Trophoblast cell (in vitro differentiated cells and primary cell): ENCODE data around the gene ZNF576.

Experiments
- DNase-seq, 2 donors: peaks; one replicate each; pipeline ENCODE4 v3.0.0-alpha.2; 2016
- H2AFZ ChIP-seq: 2 replicates; pipeline ENCODE4 v1.6.1; 2013; ENCODE audit warnings: low read length, moderate library complexity, mild to moderate bottlenecking; ENCODE audit not compliant: insufficient read depth, poor library complexity
- H2AK5ac ChIP-seq: 2 replicates; pipeline ENCODE4 v1.6.1; 2013; ENCODE audit warnings: mild to moderate bottlenecking, low read length
- H2BK120ac ChIP-seq: 2 replicates; pipeline ENCODE4 v1.6.1; 2013; ENCODE audit warnings: low read length, mild to moderate bottlenecking, moderate library complexity; ENCODE audit not compliant: insufficient read depth, poor library complexity
- H2BK12ac ChIP-seq: 2 replicates; pipeline ENCODE4 v1.6.1; 2013; ENCODE audit warnings: mild to moderate bottlenecking, low read length, moderate library complexity
- H2BK5ac ChIP-seq: 2 replicates; pipeline ENCODE4 v1.6.1; 2013; ENCODE audit warnings: low read length, low read depth, moderate library complexity, mild to moderate bottlenecking; ENCODE audit not compliant: poor library complexity
- H3K14ac ChIP-seq: 2 replicates; pipeline ENCODE4 v1.6.1; 2013; ENCODE audit warnings: mild to moderate bottlenecking, low read length
- H3K18ac ChIP-seq: 2 replicates; pipeline ENCODE4 v1.6.1; 2013; ENCODE audit warnings: mild to moderate bottlenecking, low read length
- H3K23ac ChIP-seq: 2 replicates; pipeline ENCODE4 v1.6.1; 2013; ENCODE audit warnings: low read length
- H3K27ac ChIP-seq: 2 replicates; pipeline ENCODE4 v1.5.1; 2013; ENCODE audit warnings: low read depth, mild to moderate bottlenecking, inconsistent platforms, low read length, moderate library complexity
- H3K27me3 ChIP-seq: 2 replicates; pipeline ENCODE4 v1.6.1; 2013; ENCODE audit warnings: inconsistent platforms, mild to moderate bottlenecking, low read length, moderate library complexity; ENCODE audit not compliant: insufficient read depth
- H3K36me3 ChIP-seq, 2 experiments: 1 replicate in 1 of 2; 2 replicates in 1 of 2; pipeline ENCODE4 v1.6.1; 2013; ENCODE audit warnings: low read length in 2 of 2, mild to moderate bottlenecking in 2 of 2, moderate library complexity in 1 of 2; ENCODE audit not compliant: insufficient read depth in 2 of 2, control insufficient read depth in 1 of 2
- H3K4ac ChIP-seq: 2 replicates; pipeline ENCODE4 v1.6.1; 2013; ENCODE audit warnings: low read depth, mild to moderate bottlenecking, low read length, moderate library complexity
- H3K4me1 ChIP-seq, 2 experiments: 1 replicate in 1 of 2; 2 replicates in 1 of 2; pipeline ENCODE4 v1.6.1; 2013; ENCODE audit warnings: low read length in 2 of 2, mild to moderate bottlenecking in 2 of 2, moderate library complexity in 1 of 2; ENCODE audit not compliant: insufficient read depth in 2 of 2, control insufficient read depth in 1 of 2
- H3K4me2 ChIP-seq: 2 replicates; pipeline ENCODE4 v1.6.1; 2013; ENCODE audit warnings: inconsistent platforms, mild to moderate bottlenecking, low read length, moderate library complexity
- H3K4me3 ChIP-seq: 2 replicates; pipeline ENCODE4 v1.5.1; 2013; ENCODE audit warnings: mild to moderate bottlenecking, low read depth, low read length, inconsistent platforms
- H3K79me1 ChIP-seq: one replicate; pipeline ENCODE4 v1.6.1; 2013; ENCODE audit warnings: low read length
- H3K79me2 ChIP-seq: 2 replicates; pipeline ENCODE4 v1.6.1; 2013; ENCODE audit warnings: low read length, mild to moderate bottlenecking; ENCODE audit not compliant: control insufficient read depth, insufficient read depth, poor library complexity
- H3K9ac ChIP-seq: 2 replicates; pipeline ENCODE4 v1.6.1; 2013; ENCODE audit warnings: mild to moderate bottlenecking, low read length
- H3K9me3 ChIP-seq: 2 replicates; pipeline ENCODE4 v1.6.1; 2013; ENCODE audit warnings: low read depth, mild to moderate bottlenecking, control low read depth, inconsistent platforms, low read length; ENCODE audit not compliant: insufficient read depth
- H4K12ac ChIP-seq: 2 replicates; pipeline ENCODE4 v1.6.1; 2013; ENCODE audit warnings: low read depth, mild to moderate bottlenecking, low read length, moderate library complexity
- H4K8ac ChIP-seq: 2 replicates; pipeline ENCODE4 v1.6.1; 2013; ENCODE audit warnings: low read depth, mild to moderate bottlenecking, low read length, moderate library complexity
- H4K91ac ChIP-seq: one replicate; pipeline ENCODE4 v1.6.1; 2013; ENCODE audit warnings: low read depth, mild to moderate bottlenecking, low read length, moderate library complexity
- WGBS: extraction: QIAGEN DNeasy Blood & Tissue Kit; methylation state at CpG from one replicate; pipeline ENCODE4 v1.1.7; 2013; ENCODE audit warnings: missing lambda C conversion rate; ENCODE audit not compliant: insufficient read length, insufficient coverage; ENCODE audit errors: extremely low coverage; 5-methylcytosine and 5-hydroxymethylcytosine counted together

The ZNF576 gene

GRCh38 chr19:43552198-43552450 is 44.3 kb upstream of the ZNF576 start:
- H3K4ac ChIP-seq = no peak overlapping the region

GRCh38 chr19:43552616-43553015 is 43.8 kb upstream of the ZNF576 start:
- Histone ChIP-seq H3K27me3 (no peaks in the 10 kb centered on the region), H3K9me3 (no peaks in the 10 kb centered on the region), H3K14ac (no peak overlapping the region), H3K18ac (no peak overlapping the region), H3K4me2 (no peak overlapping the region), H3K23ac (no peak overlapping the region), H3K4ac (no peak overlapping the region), H3K79me1 (no peaks in the 10 kb centered on the region), H2BK5ac (no peak overlapping the region), H2AFZ (no peak overlapping the region), H4K91ac (no peak overlapping the region), H3K36me3 (peaks cover 43 to 56% of the 10 kb centered on the region in 2 experiments), H4K8ac (no peak overlapping the region), H2BK12ac (no peak overlapping the region), H3K79me2 (no peaks in the 10 kb centered on the region), H4K12ac (no peak overlapping the region), H3K4me1 (no peaks in the 10 kb centered on the region), H3K27ac (no peak overlapping the region), H3K9ac (no peak overlapping the region), H2BK120ac (no peak overlapping the region), H2AK5ac (no peak overlapping the region), H3K4me3 (no peak overlapping the region)
- DNase-seq = no peak
- no CpG with 5 or more reads among the region's 3 CpGs for WGBS

More at GRCh38 chr19:43552198-43552450, 44.3 kb upstream of the ZNF576 start:
- H3K4me3 ChIP-seq = no peak overlapping the region
- no peak overlapping the region for H3K14ac ChIP-seq
- H4K12ac ChIP-seq = no peak overlapping the region
- no peak overlapping the region for H3K23ac ChIP-seq
- H2BK12ac ChIP-seq = no peak overlapping the region
- no peaks in the 10 kb centered on the region for H3K9me3 ChIP-seq
- peaks cover 43 to 57% of the 10 kb centered on the region in 2 experiments for H3K36me3 ChIP-seq
- H3K79me1 ChIP-seq = no peaks in the 10 kb centered on the region
- no peaks in the 10 kb centered on the region for H3K79me2 ChIP-seq
- no peak overlapping the region for H2AK5ac ChIP-seq
- no peak overlapping the region for H4K91ac ChIP-seq
- DNase-seq = no peak
- no peaks in the 10 kb centered on the region for H3K4me1 ChIP-seq
- no peak overlapping the region for H3K4me2 ChIP-seq
- H3K9ac ChIP-seq = no peak overlapping the region
- H4K8ac ChIP-seq = no peak overlapping the region
- H3K18ac ChIP-seq = no peak overlapping the region
- H2BK5ac ChIP-seq = no peak overlapping the region
- no peak overlapping the region for H2AFZ ChIP-seq
- H3K27ac ChIP-seq = no peak overlapping the region
- H3K27me3 ChIP-seq = no peaks in the 10 kb centered on the region
- no CpG with 5 or more reads among the region's 3 CpGs for WGBS
- H2BK120ac ChIP-seq = no peak overlapping the region

GRCh38 chr19:43553656-43554055 is 42.7 kb upstream of the ZNF576 start:
- Histone ChIP-seq H3K79me2 (no peaks in the 10 kb centered on the region), H4K12ac (no peak overlapping the region), H3K18ac (no peak overlapping the region), H2BK12ac (no peak overlapping the region), H3K4me3 (no peak overlapping the region), H3K27me3 (no peaks in the 10 kb centered on the region), H3K4me2 (no peak overlapping the region), H3K4ac (no peak overlapping the region), H3K79me1 (no peaks in the 10 kb centered on the region), H3K23ac (no peak overlapping the region), H2BK120ac (no peak overlapping the region), H3K4me1 (no peaks in the 10 kb centered on the region), H2AFZ (no peak overlapping the region), H3K14ac (no peak overlapping the region), H3K9me3 (no peaks in the 10 kb centered on the region), H4K91ac (no peak overlapping the region), H3K27ac (no peak overlapping the region), H4K8ac (no peak overlapping the region), H3K9ac (no peak overlapping the region), H2BK5ac (no peak overlapping the region), H3K36me3 (peaks cover 45 to 58% of the 10 kb centered on the region in 2 experiments), H2AK5ac (no peak overlapping the region)
- no peak for DNase-seq
- WGBS = no CpG with 5 or more reads among the region's 4 CpGs

- Histone ChIP-seq H3K27ac (no peak overlapping the region), H3K79me1 (no peaks in the 10 kb centered on the region), H3K4me2 (no peak overlapping the region), H4K8ac (no peak overlapping the region), H4K12ac (no peak overlapping the region), H3K79me2 (no peaks in the 10 kb centered on the region), H4K91ac (no peak overlapping the region), H3K36me3 (peaks cover 45 to 56% of the 10 kb centered on the region in 2 experiments), H2BK12ac (no peak overlapping the region), H2BK120ac (no peak overlapping the region), H3K9ac (no peak overlapping the region), H3K4me3 (no peak overlapping the region), H2AFZ (no peak overlapping the region), H3K18ac (no peak overlapping the region), H2BK5ac (no peak overlapping the region), H3K23ac (no peak overlapping the region), H3K14ac (no peak overlapping the region), H3K4me1 (no peaks in the 10 kb centered on the region), H3K9me3 (no peaks in the 10 kb centered on the region), H3K27me3 (no peaks in the 10 kb centered on the region), H2AK5ac (no peak overlapping the region), H3K4ac (no peak overlapping the region)
- WGBS = no CpG with 5 or more reads among the region's 15 CpGs
- no peak for DNase-seq
Measured at GRCh38 chr19:43554317-43554895, 42.0 kb upstream of the ZNF576 start.
